Activated CD4-positive, alpha-beta memory T cell treated with anti-CD3 and anti-CD28 coated beads, Interleukin-2, amount 10 ng/mL, durations not matched to agents 7 days and 5 days (primary cell): ENCODE measurements around the gene SEZ6L2. TPM values are rescaled to one million over a fixed set of nuclear protein-coding genes. Genes with fewer than 3 reads are reported as not detected.
"Not testable (repeated sequence)": the region's sequence is repeated elsewhere in the genome, so short reads cannot be mapped to it uniquely, and the experiment has no call there.

ENCODE experiments used
- CTCF ChIA-PET: fragments of 350-600 bp; sonication (Branson Sonifier 250); formaldehyde crosslinking; loops from one replicate; lab custom pipeline; 2021; ENCODE audit warnings: antibody characterized with exemption, inconsistent platforms; lab: Charles Lee
- POLR2A ChIA-PET: fragments of 350-600 bp; sonication (Branson Sonifier 250); formaldehyde crosslinking; loops from one replicate; lab custom pipeline; 2021; ENCODE audit warnings: antibody characterized with exemption; lab: Charles Lee
- DNase-seq: peaks from one replicate; pipeline ENCODE4 v3.0.0-alpha.2; 2020
- H3K27ac Mint-ChIP-seq: one replicate; pipeline ENCODE4 v1.8.0; 2021; ENCODE audit warnings: mild to moderate bottlenecking, mixed read lengths
- H3K27me3 Mint-ChIP-seq: one replicate; pipeline ENCODE4 v1.8.0; 2021; ENCODE audit warnings: mixed read lengths
- H3K36me3 Mint-ChIP-seq: one replicate; pipeline ENCODE4 v1.8.0; 2021; ENCODE audit warnings: low read depth, mixed read lengths
- H3K4me1 Mint-ChIP-seq: one replicate; pipeline ENCODE4 v1.8.0; 2021; ENCODE audit warnings: mixed read lengths
- H3K4me3 Mint-ChIP-seq: one replicate; pipeline ENCODE4 v1.8.0; 2021; ENCODE audit warnings: mild to moderate bottlenecking, mixed read lengths
- H3K9me3 Mint-ChIP-seq: one replicate; pipeline ENCODE4 v1.8.0; 2021; ENCODE audit warnings: mixed read lengths
- total RNA-seq, 2 experiments: library from RNA; stranded (reverse); gene quantifications; one replicate each; pipeline ENCODE4 v1.2.3, GENCODE V29; 2021

Gene SEZ6L2
- total RNA-seq, 2 experiments from 2014 or later, result 0.08 to 0.13 TPM

DNA sequence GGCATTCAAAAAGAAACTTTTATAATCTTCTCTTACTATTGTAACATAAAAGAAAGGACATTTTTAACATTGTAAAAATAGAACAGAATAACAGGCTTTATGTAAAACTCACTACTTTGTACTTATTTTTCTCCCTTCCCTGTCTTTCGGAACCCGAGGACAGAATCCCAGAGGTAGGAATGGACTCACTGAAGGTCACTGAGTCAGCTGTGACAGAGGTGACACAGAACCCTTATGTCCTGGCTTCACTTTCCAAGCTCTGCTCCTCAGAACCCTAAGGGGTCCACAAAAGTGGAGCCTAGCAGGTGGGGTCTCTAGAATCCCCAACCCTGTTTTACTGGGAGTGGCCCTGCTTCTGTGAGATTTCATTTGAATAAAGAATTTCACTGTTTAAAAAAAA, 23.0 kb upstream of the SEZ6L2 start:
- H3K4me1 Mint-ChIP-seq, result peaks cover 34% of the 10 kb centered on the region
- ChIA-PET CTCF (interaction anchor here (0.6 kb wide), 1 partner anchor 296 kb away, joined by 4 read pairs; no protein-coding TSS in a partner anchor), POLR2A (interaction anchor here (1.3 kb wide), 1 partner anchor 39 kb away, joined by 3 read pairs; the partner anchor contains the start of gene TMEM219)
- no peaks in the 10 kb centered on the region for H3K27me3 Mint-ChIP-seq
- H3K27ac Mint-ChIP-seq, result no peak overlapping the region
- DNase-seq, result no peak
- H3K4me3 Mint-ChIP-seq, result no peak overlapping the region
- H3K36me3 Mint-ChIP-seq, result peaks cover 33% of the 10 kb centered on the region
- no peaks in the 10 kb centered on the region for H3K9me3 Mint-ChIP-seq

DNA sequence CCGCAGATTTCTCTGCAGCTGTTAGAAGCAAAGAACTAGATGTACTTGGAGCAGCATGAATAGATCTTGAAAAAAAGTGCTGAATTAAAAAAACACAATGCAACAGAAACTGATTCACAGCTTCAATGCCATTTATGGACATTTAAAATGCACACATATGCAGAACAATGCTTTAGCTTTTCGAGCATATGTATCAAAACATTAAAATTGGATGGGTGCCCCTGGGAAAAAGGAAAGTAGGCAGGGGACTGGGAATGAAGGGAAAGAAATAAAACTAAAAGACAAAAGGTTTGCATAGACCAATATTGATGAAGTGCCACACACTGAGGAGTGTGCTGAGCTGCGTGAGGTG, 21.7 kb upstream of the SEZ6L2 start:
- Mint-ChIP-seq H3K4me3 (no peak overlapping the region), H3K27me3 (no peaks in the 10 kb centered on the region), H3K9me3 (no peaks in the 10 kb centered on the region), H3K4me1 (peaks cover 21% of the 10 kb centered on the region), H3K36me3 (peaks cover 38% of the 10 kb centered on the region), H3K27ac (peak overlapping the region; percentile 1)
- POLR2A ChIA-PET, result interaction anchor here (1.3 kb wide), 1 partner anchor 40 kb away, joined by 5 read pairs; no protein-coding TSS in a partner anchor
- CTCF ChIA-PET, result interaction anchor here (1.1 to 1.8 kb wide), 2 partner anchors 41 to 52 kb away, joined by 3 to 4 read pairs; partner anchors contain the start of genes TAOK2 and TMEM219
- DNase-seq, result no peak

DNA sequence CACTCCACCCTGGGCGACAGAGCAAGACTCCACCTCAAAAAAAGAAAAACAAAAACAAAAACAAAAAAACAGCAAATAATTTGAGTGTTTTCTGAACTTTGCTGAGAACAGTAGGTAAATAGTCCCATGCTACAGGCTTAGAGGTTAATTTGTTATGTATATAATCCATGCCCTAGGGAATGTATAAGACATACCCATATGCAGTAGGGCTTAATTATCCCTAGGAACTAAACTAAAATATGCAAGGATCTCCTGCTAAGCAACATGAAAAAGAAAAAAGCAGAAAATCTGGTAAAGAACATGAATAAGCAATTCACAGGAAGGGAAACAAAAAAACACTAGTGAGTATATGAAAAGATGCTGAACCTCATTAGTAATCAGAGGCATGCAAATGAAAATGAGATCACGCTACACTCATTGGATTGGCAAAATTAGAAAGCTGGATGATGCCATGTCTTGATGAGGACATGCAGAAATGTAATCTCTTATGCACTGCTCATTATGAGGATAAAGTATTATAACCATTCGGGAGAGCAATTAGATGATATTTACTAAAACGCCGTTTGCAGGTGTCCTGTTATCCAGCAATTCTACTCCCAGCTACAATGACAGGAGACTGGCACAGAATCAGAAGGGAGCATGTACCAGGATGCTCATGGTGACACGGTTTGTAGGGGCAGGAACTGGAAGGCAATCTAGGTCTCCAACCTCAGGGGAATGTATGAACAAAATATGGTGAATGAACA, 21.1 kb upstream of the SEZ6L2 start:
- Mint-ChIP-seq H3K27ac (peak overlapping the region; percentile 1), H3K36me3 (peaks cover 41% of the 10 kb centered on the region), H3K9me3 (no peaks in the 10 kb centered on the region), H3K4me1 (peaks cover 21% of the 10 kb centered on the region), H3K4me3 (no peak overlapping the region), H3K27me3 (no peaks in the 10 kb centered on the region)
- ChIA-PET POLR2A (interaction anchor here (1.3 kb wide), 1 partner anchor 41 kb away, joined by 5 read pairs; no protein-coding TSS in a partner anchor), CTCF (interaction anchor here (1.1 to 1.8 kb wide), 2 partner anchors 42 to 53 kb away, joined by 3 to 4 read pairs; partner anchors contain the start of genes TAOK2 and TMEM219)
- no peak for DNase-seq

DNA sequence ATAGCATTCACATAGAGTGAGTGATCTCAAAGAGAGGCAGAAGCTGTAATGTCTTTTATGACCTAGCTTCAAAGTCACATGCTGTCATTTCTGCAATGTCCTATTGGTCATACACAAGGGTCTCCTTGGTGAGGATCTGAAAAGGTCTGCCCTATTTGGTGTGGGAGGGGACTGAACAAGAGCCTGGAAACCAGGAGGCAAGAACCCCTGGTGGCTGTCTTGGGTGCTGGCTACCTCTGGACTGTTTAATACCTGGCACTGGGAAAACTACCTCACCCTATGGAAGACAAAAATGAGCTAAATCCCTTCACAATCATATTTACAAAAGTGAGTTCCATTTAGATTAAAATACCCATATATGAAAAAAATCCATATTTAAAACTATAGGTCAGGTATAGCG, 17.6 kb upstream of the SEZ6L2 start:
- Mint-ChIP-seq H3K36me3 (peaks cover 29% of the 10 kb centered on the region), H3K27ac (no peak overlapping the region), H3K9me3 (no peaks in the 10 kb centered on the region), H3K27me3 (no peaks in the 10 kb centered on the region), H3K4me1 (peaks cover 8% of the 10 kb centered on the region), H3K4me3 (no peak overlapping the region)
- ChIA-PET CTCF (interaction anchor here (1.1 kb wide), 2 partner anchors 9 to 69 kb away, joined by 3 to 5 read pairs; partner anchors contain the start of gene KCTD13), POLR2A (interaction anchor here (1.7 kb wide), 1 partner anchor 9 kb away, joined by 16 read pairs; the partner anchor contains the start of gene KCTD13)
- no peak for DNase-seq

DNA sequence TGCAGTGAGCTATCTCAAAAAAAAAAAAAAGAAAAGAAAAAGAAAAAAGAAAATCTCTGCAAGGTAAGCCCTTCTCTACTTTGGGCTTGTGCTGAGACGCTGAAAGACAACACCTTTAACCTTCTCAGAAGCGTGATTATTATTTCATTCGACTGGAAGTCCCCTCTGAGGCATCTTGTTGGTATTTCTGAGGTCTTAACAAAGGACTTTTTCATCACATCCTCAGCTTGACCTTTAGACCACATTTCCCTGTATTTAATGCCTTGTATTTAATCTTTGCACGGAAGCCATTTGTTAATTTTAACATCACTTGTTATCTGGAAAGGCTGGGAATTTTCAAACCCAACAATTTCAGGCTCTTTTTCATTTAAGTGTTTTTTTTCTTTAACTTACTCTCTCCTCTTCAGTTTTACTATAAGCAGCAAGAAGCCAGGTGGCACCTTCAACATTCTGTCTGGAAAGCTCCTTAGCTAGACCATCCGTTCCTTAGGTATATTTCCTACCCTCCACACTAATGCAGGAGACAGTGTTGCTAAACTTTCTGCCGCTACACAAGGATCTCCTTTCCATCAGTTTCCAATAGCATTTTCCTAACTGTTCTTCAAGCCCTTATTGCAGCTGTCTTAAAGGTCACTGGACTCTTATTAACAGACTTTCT, 16.4 kb upstream of the SEZ6L2 start:
- peaks cover 25% of the 10 kb centered on the region for H3K36me3 Mint-ChIP-seq
- DNase-seq, result no peak
- H3K9me3 Mint-ChIP-seq, result no peaks in the 10 kb centered on the region
- H3K4me1 Mint-ChIP-seq, result peaks cover 5% of the 10 kb centered on the region
- no peak overlapping the region for H3K27ac Mint-ChIP-seq
- H3K27me3 Mint-ChIP-seq, result no peaks in the 10 kb centered on the region
- CTCF ChIA-PET, result interaction anchor here (1.1 kb wide), 1 partner anchor 11 kb away, joined by 3 read pairs; the partner anchor contains the start of gene KCTD13
- POLR2A ChIA-PET, result interaction anchor here (1.0 to 1.7 kb wide), 2 partner anchors 10 to 14 kb away, joined by 3 to 16 read pairs; partner anchors contain the start of gene KCTD13
- no peak overlapping the region for H3K4me3 Mint-ChIP-seq

DNA sequence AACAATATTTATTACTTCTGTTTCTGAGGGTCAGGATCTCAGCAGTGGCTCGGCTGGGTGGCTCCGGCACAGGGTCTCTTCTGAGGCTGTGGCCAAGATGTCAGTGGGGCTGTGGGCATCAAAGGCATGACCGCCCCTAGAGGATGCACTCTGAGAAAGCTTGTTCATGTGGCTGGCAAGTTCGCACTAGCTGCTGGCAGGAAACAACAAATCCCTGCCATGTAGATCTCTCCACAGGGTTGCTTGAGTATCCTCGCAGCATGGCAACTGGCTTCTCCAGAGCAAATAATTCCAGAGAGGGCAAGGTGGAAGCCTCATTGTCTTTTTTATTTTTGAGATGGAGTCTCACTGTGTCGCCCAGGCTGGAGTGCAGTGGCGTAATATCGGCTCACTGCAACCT, 14.2 kb upstream of the SEZ6L2 start:
- Mint-ChIP-seq H3K4me3 (no peak overlapping the region), H3K36me3 (peaks cover 17% of the 10 kb centered on the region), H3K27ac (no peak overlapping the region), H3K9me3 (no peaks in the 10 kb centered on the region), H3K4me1 (peaks cover 2% of the 10 kb centered on the region), H3K27me3 (no peaks in the 10 kb centered on the region)
- no peak for DNase-seq
- ChIA-PET POLR2A (no interaction called here), CTCF (no interaction called here)

DNA sequence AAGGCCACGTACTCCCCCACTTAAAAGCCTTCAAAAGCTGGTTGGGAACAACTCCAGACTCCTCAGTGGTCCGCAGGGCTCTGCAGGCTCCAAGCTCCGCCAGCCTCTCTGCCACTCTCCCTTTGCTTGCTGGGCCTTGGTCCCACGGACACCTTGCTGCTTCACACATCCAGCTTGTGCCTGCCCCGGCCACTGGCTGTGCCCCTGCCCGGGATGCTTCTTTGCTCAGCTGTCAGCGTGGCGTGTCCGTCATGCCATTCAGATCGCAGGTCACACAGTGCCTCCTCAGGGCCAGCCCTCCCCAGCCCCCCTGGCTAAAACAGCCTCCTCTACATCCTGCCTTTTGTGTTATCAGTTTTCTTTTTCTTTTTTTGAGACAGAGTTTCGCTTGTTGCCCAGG, 12.7 kb upstream of the SEZ6L2 start:
- H3K4me1 Mint-ChIP-seq, result peaks cover 2% of the 10 kb centered on the region
- CTCF ChIA-PET, result interaction anchor here (0.5 to 0.8 kb wide), 2 partner anchors 12 to 64 kb away, joined by 3 read pairs; partner anchors contain the start of gene ASPHD1
- no peak overlapping the region for H3K4me3 Mint-ChIP-seq
- DNase-seq, result no peak
- POLR2A ChIA-PET, result interaction anchor here (1.3 kb wide), 1 partner anchor 12 kb away, joined by 4 read pairs; the partner anchor contains the start of genes ASPHD1 and SEZ6L2
- peaks cover 12% of the 10 kb centered on the region for H3K36me3 Mint-ChIP-seq
- no peaks in the 10 kb centered on the region for H3K9me3 Mint-ChIP-seq
- no peaks in the 10 kb centered on the region for H3K27me3 Mint-ChIP-seq
- H3K27ac Mint-ChIP-seq, result no peak overlapping the region

DNA sequence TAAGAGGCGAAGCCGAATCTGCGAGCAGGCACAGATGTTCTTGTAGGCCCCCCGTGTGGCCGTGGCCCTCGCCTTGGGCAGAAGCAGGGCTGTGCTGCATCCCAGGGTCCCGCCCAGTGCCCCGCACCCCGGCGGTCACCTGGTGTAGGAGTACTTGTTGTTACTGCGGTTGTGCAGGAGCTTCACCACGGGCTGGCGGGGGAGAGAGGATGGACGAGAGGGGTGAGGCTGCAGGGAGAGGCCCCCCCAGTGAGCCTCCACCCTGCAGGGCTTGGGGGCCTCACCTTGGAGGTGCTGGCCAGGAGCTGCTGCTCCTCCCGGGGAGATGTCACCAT, 12.3 kb upstream of the SEZ6L2 start:
- CTCF ChIA-PET, result interaction anchor here (0.5 to 0.8 kb wide), 2 partner anchors 11 to 63 kb away, joined by 3 read pairs; partner anchors contain the start of gene ASPHD1
- H3K27me3 Mint-ChIP-seq, result no peaks in the 10 kb centered on the region
- DNase-seq, result no peak
- H3K36me3 Mint-ChIP-seq, result peaks cover 8% of the 10 kb centered on the region
- POLR2A ChIA-PET, result interaction anchor here (1.3 kb wide), 1 partner anchor 12 kb away, joined by 4 read pairs; the partner anchor contains the start of genes ASPHD1 and SEZ6L2
- no peaks in the 10 kb centered on the region for H3K9me3 Mint-ChIP-seq
- no peak overlapping the region for H3K4me3 Mint-ChIP-seq
- H3K27ac Mint-ChIP-seq, result no peak overlapping the region
- H3K4me1 Mint-ChIP-seq, result peaks cover 2% of the 10 kb centered on the region

DNA sequence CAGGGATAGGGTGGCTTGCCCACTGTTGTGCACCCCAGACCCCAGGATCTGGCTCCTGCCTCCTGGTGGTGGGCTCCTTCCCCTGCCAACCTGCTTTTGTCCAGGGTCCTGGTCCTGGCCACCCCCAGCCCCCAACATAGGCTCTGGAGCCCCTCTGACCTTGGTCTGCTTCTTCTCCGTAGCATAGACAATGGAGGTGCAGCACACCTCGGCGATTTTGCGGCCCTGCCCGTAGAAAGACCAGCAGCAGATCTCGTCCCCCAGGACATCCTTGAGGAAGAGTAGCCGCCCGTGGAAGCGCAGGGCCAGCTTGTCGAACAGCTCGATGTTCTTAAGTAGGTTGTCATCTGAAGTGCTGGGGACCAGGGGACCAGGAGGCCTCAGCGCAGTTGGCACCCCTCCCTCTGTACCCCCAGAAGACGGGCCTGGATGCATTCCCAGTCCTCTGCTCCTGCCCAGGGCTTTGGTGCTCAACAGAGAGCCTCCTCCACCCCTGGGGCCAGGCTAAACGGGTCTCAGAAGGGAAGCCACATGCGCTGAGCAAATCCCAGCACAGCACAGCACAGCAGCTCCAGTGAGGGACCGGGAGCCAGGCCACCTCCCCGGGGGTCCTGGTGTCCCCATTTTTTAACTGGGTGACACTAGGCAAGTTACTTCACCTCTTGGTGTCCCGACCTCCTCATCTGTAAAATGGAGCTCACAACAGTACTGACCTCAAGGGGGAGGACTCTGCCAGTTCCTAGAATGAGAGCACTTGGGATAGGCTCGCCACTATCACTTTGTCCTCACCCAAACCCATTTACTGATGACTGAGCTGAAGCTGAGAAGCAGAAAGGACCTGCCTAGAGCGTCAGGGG, 11.7 kb upstream of the SEZ6L2 start:
- DNase-seq, result no peak
- Mint-ChIP-seq H3K4me1 (peaks cover 2% of the 10 kb centered on the region), H3K27me3 (no peaks in the 10 kb centered on the region), H3K27ac (no peak overlapping the region), H3K36me3 (peaks cover 7% of the 10 kb centered on the region), H3K4me3 (no peak overlapping the region), H3K9me3 (no peaks in the 10 kb centered on the region)
- ChIA-PET CTCF (interaction anchor here (0.8 kb wide), 1 partner anchor 63 kb away, joined by 3 read pairs; no protein-coding TSS in a partner anchor), POLR2A (interaction anchor here (1.3 kb wide), 1 partner anchor 11 kb away, joined by 4 read pairs; the partner anchor contains the start of genes ASPHD1 and SEZ6L2)

DNA sequence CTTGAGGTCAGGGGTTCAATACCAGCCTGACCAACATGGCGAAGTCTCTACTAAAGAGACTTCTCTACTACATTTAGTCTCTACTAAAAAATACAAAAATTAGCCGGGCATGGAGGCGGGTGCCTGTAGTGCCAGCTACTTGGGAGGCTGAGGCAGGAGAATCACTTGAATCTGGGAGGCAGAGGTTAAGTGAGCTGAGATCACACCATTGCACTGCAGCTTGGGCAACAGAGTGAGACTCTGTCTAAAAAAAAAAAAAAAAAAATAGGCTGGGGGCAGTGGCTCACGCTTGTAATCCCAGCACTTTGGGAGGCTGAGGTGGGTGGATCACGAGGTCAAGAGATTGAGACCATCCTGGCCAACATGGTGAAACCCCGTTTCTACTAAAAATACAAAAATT, 10.5 kb upstream of the SEZ6L2 start:
- not testable (repeated sequence) for H3K27me3 Mint-ChIP-seq, DNase-seq, H3K4me1 Mint-ChIP-seq, H3K27ac Mint-ChIP-seq, H3K4me3 Mint-ChIP-seq, H3K9me3 Mint-ChIP-seq, H3K36me3 Mint-ChIP-seq
- ChIA-PET CTCF (interaction anchor here (0.6 to 0.8 kb wide), 2 partner anchors 52 to 122 kb away, joined by 3 read pairs; partner anchors contain the start of gene TMEM219), POLR2A (interaction anchor here (1.4 kb wide), 1 partner anchor 10 kb away, joined by 5 read pairs; the partner anchor contains the start of gene SEZ6L2)

DNA sequence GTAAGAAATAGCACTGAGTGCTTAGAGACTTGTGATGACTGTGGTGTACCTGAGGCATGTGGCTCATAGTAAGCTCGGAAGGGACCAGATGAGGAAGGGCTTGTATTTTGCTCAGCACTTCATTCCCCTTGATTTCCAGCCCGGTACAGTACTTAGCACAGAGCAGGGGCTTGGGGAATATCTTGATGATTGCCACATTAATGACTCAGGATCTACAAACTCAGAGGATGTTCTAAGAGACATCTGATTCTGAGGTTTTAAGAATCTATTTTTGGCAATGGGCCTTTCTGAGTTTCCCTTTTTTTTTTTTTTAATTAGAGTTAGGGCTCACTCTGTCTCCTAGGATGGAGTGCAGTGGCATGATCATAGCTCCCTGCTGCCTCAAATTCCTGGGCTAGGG, 10.0 kb upstream of the SEZ6L2 start:
- H3K27ac Mint-ChIP-seq, result no peak overlapping the region
- H3K4me3 Mint-ChIP-seq, result no peak overlapping the region
- POLR2A ChIA-PET, result interaction anchor here (0.6 to 1.4 kb wide), 2 partner anchors 10 to 17 kb away, joined by 3 to 5 read pairs; partner anchors contain the start of gene SEZ6L2
- no peaks in the 10 kb centered on the region for H3K4me1 Mint-ChIP-seq
- H3K9me3 Mint-ChIP-seq, result no peaks in the 10 kb centered on the region
- H3K36me3 Mint-ChIP-seq, result peaks cover 4% of the 10 kb centered on the region
- no peak for DNase-seq
- CTCF ChIA-PET, result interaction anchor here (0.8 kb wide), 1 partner anchor 52 kb away, joined by 3 read pairs; the partner anchor contains the start of gene TMEM219
- H3K27me3 Mint-ChIP-seq, result no peaks in the 10 kb centered on the region
